A673 (cell line): ENCODE data around the gene BCO1. TPM values are rescaled to one million over a fixed set of nuclear protein-coding genes. Genes with fewer than 3 reads are reported as not detected.

ENCODE experiments used
- BruUV-seq: library from RNA; stranded (reverse); fragments of 400-500 nt; replicated peaks from 2 replicates; lab custom pipeline; 2021; lab: Mats Ljungman, UMichigan
- CTCF ChIA-PET: fragments of 300-600 bp; sonication (Branson Sonifier 250); formaldehyde crosslinking; loops from one replicate; lab custom pipeline; 2022; ENCODE audit warnings: antibody characterized with exemption; lab: Charles Lee
- POLR2A ChIA-PET: fragments of 300-600 bp; sonication (Branson Sonifier 250); formaldehyde crosslinking; loops from one replicate; lab custom pipeline; 2022; ENCODE audit warnings: antibody characterized with exemption; ENCODE audit not compliant: low non-redundant PET; lab: Charles Lee
- DNase-seq: peaks from one replicate; pipeline ENCODE4 v3.0.0-alpha.2; 2015; ENCODE audit warnings: low spot score
- H3K27ac ChIP-seq: fragments of 200-600 bp; sonication (generic); 2 replicates; pipeline ENCODE4 v1.5.1; 2016; ENCODE audit warnings: mixed run types, low read depth, mild to moderate bottlenecking, mixed read lengths, antibody characterized with exemption, low read length; ENCODE audit not compliant: poor library complexity, severe bottlenecking
- H3K27me3 ChIP-seq: fragments of 200-600 bp; sonication (generic); replicated peaks from 2 replicates; pipeline ENCODE4 v1.6.1; 2017; ENCODE audit warnings: mixed run types, low read depth, mild to moderate bottlenecking, mixed read lengths, antibody characterized with exemption, low read length; ENCODE audit not compliant: insufficient read depth, poor library complexity
- H3K36me3 ChIP-seq: fragments of 200-600 bp; sonication (generic); 2 replicates; pipeline ENCODE4 v1.6.1; 2016; ENCODE audit warnings: mixed run types, mild to moderate bottlenecking, mixed read lengths, antibody characterized with exemption, low read length; ENCODE audit not compliant: insufficient read depth, poor library complexity, severe bottlenecking
- H3K4me1 ChIP-seq: fragments of 200-600 bp; sonication (generic); 2 replicates; pipeline ENCODE4 v1.6.1; 2017; ENCODE audit warnings: mixed run types, mild to moderate bottlenecking, mixed read lengths, antibody characterized with exemption, low read length; ENCODE audit not compliant: insufficient read depth, poor library complexity, severe bottlenecking
- H3K4me3 ChIP-seq: fragments of 200-600 bp; sonication (generic); 2 replicates; pipeline ENCODE4 v1.5.1; 2016; ENCODE audit warnings: low read depth, mixed run types, mild to moderate bottlenecking, mixed read lengths, low read length; ENCODE audit not compliant: poor library complexity, severe bottlenecking
- H3K9me3 ChIP-seq: fragments of 200-600 bp; sonication (generic); 2 replicates; pipeline ENCODE4 v1.6.1; 2016; ENCODE audit warnings: mixed run types, low read depth, mild to moderate bottlenecking, mixed read lengths, antibody characterized with exemption, low read length; ENCODE audit not compliant: poor library complexity, severe bottlenecking
- EZH2 ChIP-seq: fragments of 200-600 bp; sonication (generic); IDR thresholded peaks from 2 replicates; pipeline ENCODE4 v1.6.1; 2017; ENCODE audit warnings: borderline replicate concordance, low read depth, mild to moderate bottlenecking, mixed read lengths, antibody characterized with exemption, low read length; ENCODE audit not compliant: poor library complexity, severe bottlenecking
- intact Hi-C: fragments of 100-400 bp; cut with micrococcal nuclease; formaldehyde crosslinking; loops from one replicate; pipeline ENCODE4 v1.10.0; 2022; ENCODE audit not compliant: unreplicated experiment
- total RNA-seq: library from RNA; stranded (reverse); gene quantifications from 2 replicates; pipeline ENCODE4 v1.2.3, GENCODE V29; 2021
- TF ChIP-seq, protein P1 (sequence below): fragments of 300-800, 200-600 bp; sonication (generic); conservative IDR thresholded peaks from 2 replicates; pipeline ENCODE4 v1.5.1; 2017; ENCODE audit warnings: low read depth, mild to moderate bottlenecking, antibody characterized with exemption, low read length, moderate library complexity, mixed read lengths

The BCO1 gene
- total RNA-seq, 1 experiment from 2014 or later, result 0.19 TPM

DNA sequence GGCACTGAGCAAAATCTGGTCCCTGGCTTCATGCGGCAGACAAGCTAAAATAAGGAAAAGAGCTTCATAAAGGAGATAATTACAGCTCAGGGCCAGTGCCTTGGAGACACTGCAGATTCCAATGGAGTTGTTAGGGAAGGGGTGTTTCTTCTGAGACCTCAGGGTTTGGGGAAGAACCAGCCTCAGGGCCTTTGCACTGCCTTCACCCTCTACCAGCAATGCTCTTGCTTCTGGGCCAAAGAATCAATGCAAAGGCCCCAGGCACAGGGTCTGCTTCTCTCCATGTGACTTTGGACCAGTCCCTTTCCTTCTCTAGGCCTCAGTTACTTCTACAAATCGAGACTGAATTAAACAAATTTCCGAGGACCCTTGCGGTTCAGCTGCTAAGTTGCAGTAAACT lies 40.0 kb downstream of the BCO1 start:
- TF ChIP-seq, protein P1, sequence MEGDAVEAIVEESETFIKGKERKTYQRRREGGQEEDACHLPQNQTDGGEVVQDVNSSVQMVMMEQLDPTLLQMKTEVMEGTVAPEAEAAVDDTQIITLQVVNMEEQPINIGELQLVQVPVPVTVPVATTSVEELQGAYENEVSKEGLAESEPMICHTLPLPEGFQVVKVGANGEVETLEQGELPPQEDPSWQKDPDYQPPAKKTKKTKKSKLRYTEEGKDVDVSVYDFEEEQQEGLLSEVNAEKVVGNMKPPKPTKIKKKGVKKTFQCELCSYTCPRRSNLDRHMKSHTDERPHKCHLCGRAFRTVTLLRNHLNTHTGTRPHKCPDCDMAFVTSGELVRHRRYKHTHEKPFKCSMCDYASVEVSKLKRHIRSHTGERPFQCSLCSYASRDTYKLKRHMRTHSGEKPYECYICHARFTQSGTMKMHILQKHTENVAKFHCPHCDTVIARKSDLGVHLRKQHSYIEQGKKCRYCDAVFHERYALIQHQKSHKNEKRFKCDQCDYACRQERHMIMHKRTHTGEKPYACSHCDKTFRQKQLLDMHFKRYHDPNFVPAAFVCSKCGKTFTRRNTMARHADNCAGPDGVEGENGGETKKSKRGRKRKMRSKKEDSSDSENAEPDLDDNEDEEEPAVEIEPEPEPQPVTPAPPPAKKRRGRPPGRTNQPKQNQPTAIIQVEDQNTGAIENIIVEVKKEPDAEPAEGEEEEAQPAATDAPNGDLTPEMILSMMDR, result no peak
- no peaks in the 10 kb centered on the region for H3K9me3 ChIP-seq
- no TSS peak for BruUV-seq
- intact Hi-C loops, result no loop called here
- no peaks in the 10 kb centered on the region for H3K36me3 ChIP-seq
- H3K27me3 ChIP-seq, result no peaks in the 10 kb centered on the region
- CTCF ChIA-PET, result no interaction called here
- no peak overlapping the region for H3K4me3 ChIP-seq
- POLR2A ChIA-PET, result no interaction called here
- H3K27ac ChIP-seq, result no peak overlapping the region
- no peak for DNase-seq
- H3K4me1 ChIP-seq, result no peaks in the 10 kb centered on the region

DNA sequence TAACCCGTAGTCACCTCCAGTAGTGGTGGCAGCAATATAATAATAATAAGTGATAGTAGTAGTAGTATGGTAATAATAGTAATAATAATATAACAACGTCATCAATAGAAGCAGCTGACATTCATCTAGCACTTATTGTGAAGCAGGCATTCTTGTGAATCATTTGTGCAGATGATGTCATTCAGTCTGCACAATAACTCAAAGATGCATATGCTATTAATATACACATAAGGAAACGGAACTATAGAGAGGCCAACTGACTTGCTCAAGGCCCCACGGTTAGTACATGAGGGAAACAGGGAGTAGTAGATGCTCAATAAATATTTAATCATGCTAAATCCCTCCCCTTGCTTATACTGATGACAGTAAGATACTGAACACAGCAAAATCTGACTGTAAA lies 40.9 kb downstream of the BCO1 start:
- Histone ChIP-seq H3K4me1 (no peaks in the 10 kb centered on the region), H3K9me3 (no peaks in the 10 kb centered on the region), H3K27me3 (no peaks in the 10 kb centered on the region), H3K27ac (no peak overlapping the region), H3K36me3 (no peaks in the 10 kb centered on the region), H3K4me3 (no peak overlapping the region)
- no TSS peak for BruUV-seq
- TF ChIP-seq, protein P1, result no peak
- TF ChIP-seq EZH2, result no peak
- intact Hi-C loops, result no loop called here
- CTCF ChIA-PET, result no interaction called here
- POLR2A ChIA-PET, result no interaction called here
- DNase-seq, result no peak

DNA sequence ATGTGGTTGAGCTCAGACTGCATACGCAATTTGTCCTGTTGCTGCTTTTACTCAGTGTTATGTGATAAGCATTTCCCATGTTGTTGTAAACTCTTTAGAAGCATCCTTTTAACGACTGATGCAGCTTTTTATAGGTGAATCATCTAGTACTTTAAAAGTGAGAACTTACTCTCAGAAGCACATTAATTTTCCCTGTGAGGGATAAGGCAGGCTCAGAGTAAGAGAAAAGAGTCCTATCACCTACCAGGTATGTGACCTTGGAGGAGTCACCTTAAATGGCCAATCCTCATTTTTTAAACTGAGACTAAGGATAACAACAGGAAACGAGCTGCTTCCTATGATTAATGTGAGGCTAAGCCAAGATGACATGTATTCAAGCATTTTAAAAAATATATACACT lies 41.9 kb downstream of the BCO1 start:
- TF ChIP-seq, protein P1, result no peak
- TF ChIP-seq EZH2, result no peak
- Histone ChIP-seq H3K36me3 (no peaks in the 10 kb centered on the region), H3K27ac (no peak overlapping the region), H3K4me1 (no peaks in the 10 kb centered on the region), H3K4me3 (no peak overlapping the region), H3K27me3 (no peaks in the 10 kb centered on the region), H3K9me3 (no peaks in the 10 kb centered on the region)
- ChIA-PET CTCF (no interaction called here), POLR2A (no interaction called here)
- DNase-seq, result no peak
- intact Hi-C loops, result no loop called here
- no TSS peak for BruUV-seq
